SJSA1 (cell line): Measurements from ENCODE around the gene CAMTA1. TPM values are rescaled to one million over a fixed set of nuclear protein-coding genes. Genes with fewer than 3 reads are reported as not detected.
"Not testable (repeated sequence)": the region's sequence is repeated elsewhere in the genome, so short reads cannot be mapped to it uniquely, and the experiment has no call there.

Experiments
- DNase-seq, 2 experiments: peaks; one replicate each; pipeline ENCODE4 v3.0.0-alpha.2; 2015 to 2020; ENCODE audit warnings: low spot score in 2 of 2, low read depth in 1 of 2
- H3K27ac ChIP-seq: fragments of 250-450 bp; sonication (Bioruptor Pico); 2 replicates; pipeline ENCODE4 v1.5.1; 2020; ENCODE audit warnings: mild to moderate bottlenecking, moderate library complexity
- H3K27me3 ChIP-seq: fragments of 250-450 bp; sonication (Bioruptor Pico); replicated peaks from 2 replicates; pipeline ENCODE4 v1.5.1; 2020; ENCODE audit warnings: mild to moderate bottlenecking, moderate library complexity
- H3K36me3 ChIP-seq: fragments of 250-450 bp; sonication (Bioruptor Pico); 2 replicates; pipeline ENCODE4 v1.5.1; 2020; ENCODE audit warnings: mild to moderate bottlenecking
- H3K4me1 ChIP-seq: fragments of 250-450 bp; sonication (Bioruptor Pico); replicated peaks from 2 replicates; pipeline ENCODE4 v1.6.1; 2021; ENCODE audit warnings: mild to moderate bottlenecking
- H3K4me3 ChIP-seq: fragments of 250-450 bp; sonication (Bioruptor Pico); 2 replicates; pipeline ENCODE4 v1.5.1; 2020; ENCODE audit warnings: mild to moderate bottlenecking
- H3K9me3 ChIP-seq: fragments of 250-450 bp; sonication (Bioruptor Pico); replicated peaks from 2 replicates; pipeline ENCODE4 v1.5.1; 2020; ENCODE audit warnings: mild to moderate bottlenecking
- total RNA-seq: library from RNA; depleted of rRNA; stranded (reverse); fragments of >200 nt; shearing (Covaris generic); gene quantifications from 2 replicates; pipeline ENCODE4 v1.2.3, GENCODE V29; 2014; rRNA removed

Gene CAMTA1
- total RNA-seq, 1 experiment from 2014 or later = 136 TPM

GRCh38 chr1:7791027-7791426 is 1005.8 kb downstream of the CAMTA1 start:
- H3K4me1 ChIP-seq, H3K4me3 ChIP-seq, DNase-seq, H3K27ac ChIP-seq, H3K27me3 ChIP-seq, H3K9me3 ChIP-seq: not testable (repeated sequence)
- H3K36me3 ChIP-seq = peaks cover 83% of the 10 kb centered on the region

- Histone ChIP-seq H3K27me3 (no peaks in the 10 kb centered on the region), H3K4me3 (no peak overlapping the region), H3K27ac (no peak overlapping the region), H3K4me1 (no peaks in the 10 kb centered on the region), H3K36me3 (peaks cover 73% of the 10 kb centered on the region), H3K9me3 (peaks cover 4% of the 10 kb centered on the region; the same call in 1 of the 2 replicates)
- no peak for DNase-seq
Observed at GRCh38 chr1:7795406-7795805, 1010.2 kb downstream of the CAMTA1 start.

- no peaks in the 10 kb centered on the region for H3K9me3 ChIP-seq
Observed at GRCh38 chr1:7805460-7805859, 1020.2 kb downstream of the CAMTA1 start.

GRCh38 chr1:7808253-7808844 is 1023.1 kb downstream of the CAMTA1 start:
- DNase-seq = peak in 1 of 2 experiments; percentile 16
- Histone ChIP-seq H3K4me3 (no peak overlapping the region), H3K27ac (no peak overlapping the region), H3K36me3 (peaks cover 71% of the 10 kb centered on the region), H3K27me3 (no peaks in the 10 kb centered on the region), H3K9me3 (no peaks in the 10 kb centered on the region), H3K4me1 (peaks cover 7% of the 10 kb centered on the region)

More at GRCh38 chr1:7805460-7805859, 1020.2 kb downstream of the CAMTA1 start:
- Histone ChIP-seq H3K4me1 (peaks cover 5% of the 10 kb centered on the region), H3K27me3 (no peaks in the 10 kb centered on the region), H3K4me3 (no peak overlapping the region), H3K27ac (no peak overlapping the region), H3K36me3 (peaks cover 71% of the 10 kb centered on the region)
- no peak for DNase-seq

GRCh38 chr1:7809742-7810141 is 1024.5 kb downstream of the CAMTA1 start:
- no peak overlapping the region for H3K27ac ChIP-seq

GRCh38 chr1:7810395-7810794 is 1025.1 kb downstream of the CAMTA1 start:
- Histone ChIP-seq H3K36me3 (peaks cover 69% of the 10 kb centered on the region), H3K27ac (no peak overlapping the region), H3K4me1 (peaks cover 7% of the 10 kb centered on the region), H3K9me3 (no peaks in the 10 kb centered on the region), H3K4me3 (no peak overlapping the region), H3K27me3 (no peaks in the 10 kb centered on the region)
- peak; percentile 33 to 81 for DNase-seq

More at GRCh38 chr1:7809742-7810141, 1024.5 kb downstream of the CAMTA1 start:
- no peak overlapping the region for H3K4me3 ChIP-seq
- H3K9me3 ChIP-seq = no peaks in the 10 kb centered on the region
- no peaks in the 10 kb centered on the region for H3K27me3 ChIP-seq
- peaks cover 75% of the 10 kb centered on the region for H3K36me3 ChIP-seq
- H3K4me1 ChIP-seq = peaks cover 7% of the 10 kb centered on the region
- no peak for DNase-seq

- H3K27ac ChIP-seq = no peak overlapping the region
- H3K27me3 ChIP-seq = no peaks in the 10 kb centered on the region
- H3K4me3 ChIP-seq = no peak overlapping the region
- H3K9me3 ChIP-seq = no peaks in the 10 kb centered on the region
- peaks cover 62% of the 10 kb centered on the region for H3K36me3 ChIP-seq
- no peak for DNase-seq
- H3K4me1 ChIP-seq = peaks cover 7% of the 10 kb centered on the region
Observed at GRCh38 chr1:7811476-7811875, 1026.2 kb downstream of the CAMTA1 start.

- Histone ChIP-seq H3K4me1 (peaks cover 7% of the 10 kb centered on the region), H3K27ac (no peak overlapping the region), H3K27me3 (no peaks in the 10 kb centered on the region), H3K9me3 (no peaks in the 10 kb centered on the region), H3K36me3 (peaks cover 69% of the 10 kb centered on the region), H3K4me3 (no peak overlapping the region)
- no peak for DNase-seq
Observed at GRCh38 chr1:7813677-7814373, 1028.6 kb downstream of the CAMTA1 start.

Other genes starting within 250 kb of the CAMTA1 start
- gene NOL9, start 230.9 kb upstream of the CAMTA1 start, total RNA-seq = 20.0 and 32.0 TPM in 2 replicates
- not detected in 2 replicates for gene TAS1R1, start 230.1 kb upstream of the CAMTA1 start, total RNA-seq
- 13.4 and 32.5 TPM in 2 replicates for gene ZBTB48, start 205.5 kb upstream of the CAMTA1 start, total RNA-seq
- 19.9 and 26.4 TPM in 2 replicates for gene KLHL21, start 182.6 kb upstream of the CAMTA1 start, total RNA-seq
- 17.6 and 18.0 TPM in 2 replicates for gene PHF13, start 171.7 kb upstream of the CAMTA1 start, total RNA-seq
- 28.8 and 29.0 TPM in 2 replicates for gene THAP3, start 160.6 kb upstream of the CAMTA1 start, total RNA-seq
- 40.1 and 62.3 TPM in 2 replicates for gene DNAJC11, start 83.6 kb upstream of the CAMTA1 start, total RNA-seq